HEK293 (cell line): ENCODE results near the gene CCDC57.

Source experiments
- CTCF ChIA-PET: fragments of 350-600 bp; formaldehyde crosslinking; extraction: SDS; loops from one replicate; lab custom pipeline; 2021; ENCODE audit warnings: antibody characterized with exemption; lab: Yijun Ruan, JAX
- POLR2A ChIA-PET: fragments of 300-600 bp; formaldehyde crosslinking; extraction: SDS; loops from one replicate; lab custom pipeline; 2020; ENCODE audit warnings: antibody characterized with exemption, inconsistent platforms; lab: Yijun Ruan, JAX
- H3K27ac ChIP-seq: fragments of 200-500 bp; sonication (Bioruptor generic); 2 replicates; pipeline ENCODE4 v1.5.1; 2014; ENCODE audit warnings: low read depth, low read length, control low read depth, inconsistent platforms; ENCODE audit errors: extremely low read depth
- H3K36me3 ChIP-seq, 2 experiments: fragments of 200-500 bp in 1 of 2; sonication (Bioruptor generic) in 1 of 2; 1 replicate in 1 of 2; 2 replicates in 1 of 2; pipeline ENCODE4 v1.5.1; 2014 to 2017; ENCODE audit warnings: inconsistent platforms in 2 of 2, low read length in 2 of 2; ENCODE audit not compliant: control insufficient read depth in 2 of 2, insufficient read depth in 1 of 2
- H3K4me1 ChIP-seq: fragments of 200-500 bp; sonication (Bioruptor generic); 2 replicates; pipeline ENCODE4 v1.5.1; 2014; ENCODE audit warnings: mild to moderate bottlenecking, low read length, inconsistent platforms; ENCODE audit not compliant: control insufficient read depth, insufficient read depth
- H3K4me3 ChIP-seq: 2 replicates; pipeline ENCODE4 v1.5.1; 2011; ENCODE audit warnings: low read depth, mild to moderate bottlenecking, control low read depth, low read length, moderate library complexity
- H3K9me3 ChIP-seq: fragments of 200-500 bp; sonication (Bioruptor generic); 2 replicates; pipeline ENCODE4 v1.5.1; 2014; ENCODE audit warnings: low read depth, low read length, inconsistent platforms; ENCODE audit not compliant: control insufficient read depth, insufficient read depth
- GLIS1 ChIP-seq: fragments of 450-650 bp; formaldehyde crosslinking; IDR thresholded peaks from 2 replicates; pipeline ENCODE4 v1.5.1; 2016; ENCODE audit warnings: missing biosample characterization, missing genetic modification characterization
- GLIS2 ChIP-seq: fragments of 450-650 bp; formaldehyde crosslinking; IDR thresholded peaks from 2 replicates; pipeline ENCODE4 v1.5.1; 2016; ENCODE audit warnings: missing biosample characterization, missing genetic modification characterization
- MEIS1 ChIP-seq: sonication (generic); formaldehyde crosslinking; IDR thresholded peaks from 2 replicates; pipeline ENCODE4 v1.8.1; 2022; ENCODE audit warnings: missing genetic modification reagents, mild to moderate bottlenecking, borderline replicate concordance
- PATZ1 ChIP-seq: fragments of 450-650 bp; formaldehyde crosslinking; IDR thresholded peaks from 2 replicates; pipeline ENCODE4 v1.5.1; 2016; ENCODE audit warnings: missing biosample characterization, missing genetic modification characterization
- PRDM1 ChIP-seq: fragments of 450-650 bp; formaldehyde crosslinking; IDR thresholded peaks from 2 replicates; pipeline ENCODE4; 2016; ENCODE audit warnings: missing biosample characterization, missing genetic modification characterization
- ZBTB10 ChIP-seq: fragments of 450-650 bp; formaldehyde crosslinking; IDR thresholded peaks from 2 replicates; pipeline ENCODE4 v1.5.1; 2016; ENCODE audit warnings: missing biosample characterization, missing genetic modification characterization
- ZNF146 ChIP-seq: fragments of 450-650 bp; formaldehyde crosslinking; IDR thresholded peaks from 2 replicates; pipeline ENCODE4 v1.5.1; 2016; ENCODE audit warnings: missing biosample characterization, missing genetic modification characterization
- ZNF248 ChIP-seq: fragments of 450-650 bp; formaldehyde crosslinking; IDR thresholded peaks from 2 replicates; pipeline ENCODE4 v1.5.1; 2017; ENCODE audit warnings: missing biosample characterization, missing genetic modification characterization
- ZNF274 ChIP-seq, 2 experiments: fragments of 200-500 bp in 1 of 2; fragments of 450-650 bp in 1 of 2; sonication (Bioruptor generic) in 1 of 2; formaldehyde crosslinking in 1 of 2; IDR thresholded peaks; 2 replicates each; pipeline versions ENCODE4 v1.5.1 to v1.6.1; 2014 to 2016; ENCODE audit warnings: borderline replicate concordance in 1 of 2, inconsistent platforms in 1 of 2, low read length in 1 of 2, missing biosample characterization in 1 of 2, missing genetic modification characterization in 1 of 2
- ZNF433 ChIP-seq: fragments of 450-650 bp; formaldehyde crosslinking; IDR thresholded peaks from 2 replicates; pipeline ENCODE4 v1.5.1; 2016; ENCODE audit warnings: missing biosample characterization, missing genetic modification characterization, low read depth
- ZNF610 ChIP-seq: fragments of 450-650 bp; formaldehyde crosslinking; IDR thresholded peaks from 2 replicates; pipeline ENCODE4 v1.5.1; 2016; ENCODE audit warnings: missing biosample characterization, missing genetic modification characterization, borderline replicate concordance
- ZNF701 ChIP-seq: fragments of 450-650 bp; formaldehyde crosslinking; IDR thresholded peaks from 2 replicates; pipeline ENCODE4 v1.5.1; 2016; ENCODE audit warnings: missing biosample characterization, missing genetic modification characterization

The CCDC57 gene

GRCh38 chr17:82228278-82228841, 15.7 kb upstream of the CCDC57 start:
- H3K27ac ChIP-seq, result no peak overlapping the region
- TF ChIP-seq MEIS1 (CRISPR knock-in tag), result no peak
- TF ChIP-seq PATZ1, result no peak
- TF ChIP-seq, all 188 proteins: peak for 0
- Histone ChIP-seq H3K4me3 (no peak overlapping the region), H3K36me3 (no peaks in the 10 kb centered on the region), H3K9me3 (no peaks in the 10 kb centered on the region), H3K4me1 (no peaks in the 10 kb centered on the region)
- ChIA-PET POLR2A (interaction anchor here (0.5 kb wide), 1 partner anchor 96 kb away, joined by 3 read pairs; no protein-coding TSS in a partner anchor), CTCF (interaction anchor here (1.0 kb wide), 1 partner anchor 10 kb away, joined by 3 read pairs; no protein-coding TSS in a partner anchor)

- H3K9me3 ChIP-seq, result no peaks in the 10 kb centered on the region
- TF ChIP-seq ZNF433 (tag by site-specific recombination), result no peak
- TF ChIP-seq GLIS2 (tag by site-specific recombination), result 0 out of 2 replicates have a peak, but pooled peaks have one; percentile 8
- no peak for TF ChIP-seq ZNF146 (tag by site-specific recombination)
- TF ChIP-seq ZNF274 (IDR thresholded peaks at IDR 0.05; ENCODE audit: low read length), result no peak
- no peak for TF ChIP-seq ZNF274 (tag by site-specific recombination; IDR thresholded peaks at IDR 0.05; ENCODE audit: borderline replicate concordance)
- no peak for TF ChIP-seq ZNF610 (tag by site-specific recombination)
- H3K36me3 ChIP-seq, result no peaks in the 10 kb centered on the region
- ChIA-PET POLR2A (interaction anchor here (1.5 kb wide), 1 partner anchor 65 kb away, joined by 4 read pairs; no protein-coding TSS in a partner anchor), CTCF (no interaction called here)
- H3K27ac ChIP-seq, result no peak overlapping the region
- no peaks in the 10 kb centered on the region for H3K4me1 ChIP-seq
- no peak overlapping the region for H3K4me3 ChIP-seq
Measured at GRCh38 chr17:82227629-82228277, 15.1 kb upstream of the CCDC57 start.

GRCh38 chr17:82226809-82227628, 14.4 kb upstream of the CCDC57 start:
- peak; percentile 23; the same call in 1 of the 2 replicates for TF ChIP-seq ZBTB10 (tag by site-specific recombination)
- TF ChIP-seq GLIS1 (tag by site-specific recombination), result peak; percentile 81
- no peak for TF ChIP-seq ZNF701 (tag by site-specific recombination)
- TF ChIP-seq ZNF248, result no peak
- 0 out of 2 replicates have a peak, but pooled peaks have one; percentile 39 for TF ChIP-seq GLIS2 (tag by site-specific recombination)
- no peak for TF ChIP-seq PRDM1 (tag by site-specific recombination)
- TF ChIP-seq, all 188 proteins: peak for 3
- Histone ChIP-seq H3K4me3 (no peak overlapping the region), H3K4me1 (no peaks in the 10 kb centered on the region), H3K36me3 (no peaks in the 10 kb centered on the region), H3K9me3 (no peaks in the 10 kb centered on the region), H3K27ac (no peak overlapping the region)
- POLR2A ChIA-PET, result interaction anchor here (1.5 kb wide), 1 partner anchor 66 kb away, joined by 4 read pairs; no protein-coding TSS in a partner anchor
- CTCF ChIA-PET, result interaction anchor here (0.8 kb wide), 1 partner anchor 20 kb away, joined by 3 read pairs; no protein-coding TSS in a partner anchor
